GM19463 (cell line): ENCODE results near the gene CIDEC.
"Not testable (repeated sequence)": the region's sequence is repeated elsewhere in the genome, so short reads cannot be mapped to it uniquely, and the experiment has no call there.

Experiments
- ATAC-seq: cut with Tn5 transposase; IDR thresholded peaks from one replicate; pipeline ENCODE4 v1.9.1; 2021; ENCODE audit warnings: mild to moderate bottlenecking, moderate library complexity; ENCODE audit not compliant: unreplicated experiment

The CIDEC gene

GRCh38 chr3:9902372-9903237 is 22.6 kb upstream of the CIDEC start, which contains the start of gene IL17RE:
Gene IL17RE (plus strand): TSS chr3:9902848. CDS start chr3:9902933, 85 bp downstream.
- no peak for ATAC-seq

- no peak for ATAC-seq
Observed at GRCh38 chr3:9901967-9902366, 21.9 kb upstream of the CIDEC start.

- ATAC-seq = not testable (repeated sequence)
Observed at GRCh38 chr3:9900965-9901415, 20.9 kb upstream of the CIDEC start.

- ATAC-seq = no peak
Observed at GRCh38 chr3:9899289-9899791, 19.3 kb upstream of the CIDEC start.

DNA sequence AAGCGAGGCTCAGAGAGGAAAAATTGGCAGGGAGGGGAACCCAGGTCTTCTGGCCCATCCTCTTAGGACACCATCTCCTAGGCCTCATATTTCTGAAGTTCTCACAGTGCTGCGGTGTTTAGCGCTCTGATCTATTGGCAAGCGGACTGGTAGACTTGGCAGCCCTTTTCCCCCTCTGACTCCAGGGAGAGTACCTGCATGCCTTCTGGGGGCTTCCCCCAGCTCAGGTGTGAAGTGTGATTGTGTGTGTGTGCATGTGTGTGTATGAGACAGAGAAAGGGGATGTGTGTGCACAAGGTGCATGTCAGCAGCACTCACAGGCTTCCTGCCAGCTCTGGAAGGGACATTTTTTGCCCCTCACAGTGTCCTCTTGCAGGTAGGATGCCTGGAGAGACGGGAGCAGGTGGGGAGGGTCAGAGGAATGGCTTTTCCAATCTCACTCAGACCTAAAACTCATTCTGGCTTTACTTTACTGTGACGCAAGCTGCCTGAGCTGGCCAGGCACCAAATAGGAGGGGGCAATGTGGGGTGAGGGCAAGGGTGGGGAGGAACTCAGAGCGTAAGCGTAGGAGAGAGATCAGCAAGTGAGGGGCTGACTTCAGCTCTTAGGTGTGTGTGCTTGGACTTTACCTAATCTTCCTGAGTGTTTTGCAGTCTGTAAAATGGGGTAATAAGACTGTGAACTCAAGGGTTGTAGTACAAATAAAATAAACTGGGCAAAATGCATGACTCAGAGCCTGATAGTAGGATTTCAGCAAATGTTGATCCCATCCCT is 18.6 kb upstream of the CIDEC start:
- no peak for ATAC-seq

GRCh38 chr3:9897408-9898372 is 17.6 kb upstream of the CIDEC start:
- peak; percentile 60 for ATAC-seq

GRCh38 chr3:9896755-9897407 is 16.8 kb upstream of the CIDEC start:
- ATAC-seq = not testable (repeated sequence)

- ATAC-seq = not testable (repeated sequence)
Observed at GRCh38 chr3:9895715-9896114, 15.7 kb upstream of the CIDEC start.

DNA sequence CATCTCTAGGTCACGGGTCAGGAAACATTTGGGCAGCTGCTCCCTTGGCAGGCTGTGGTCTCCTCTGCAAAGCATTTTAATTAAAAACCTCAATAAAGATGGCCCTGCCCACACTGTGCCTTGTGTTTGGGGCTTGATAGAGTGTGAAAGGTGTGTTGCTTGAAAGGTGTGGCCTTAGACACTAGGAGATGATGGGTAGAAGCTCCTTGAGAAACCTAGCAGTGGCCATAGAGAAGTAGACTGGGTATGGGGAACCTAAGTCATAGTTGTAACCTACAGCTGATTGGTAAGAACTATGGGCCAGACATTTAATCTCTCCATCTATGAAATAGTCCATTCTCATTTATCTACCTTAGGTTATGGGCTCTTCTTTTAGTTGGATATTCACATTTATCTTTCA is 13.7 kb upstream of the CIDEC start:
- no peak for ATAC-seq

GRCh38 chr3:9891072-9891622 is 11.1 kb upstream of the CIDEC start:
- ATAC-seq = no peak

DNA sequence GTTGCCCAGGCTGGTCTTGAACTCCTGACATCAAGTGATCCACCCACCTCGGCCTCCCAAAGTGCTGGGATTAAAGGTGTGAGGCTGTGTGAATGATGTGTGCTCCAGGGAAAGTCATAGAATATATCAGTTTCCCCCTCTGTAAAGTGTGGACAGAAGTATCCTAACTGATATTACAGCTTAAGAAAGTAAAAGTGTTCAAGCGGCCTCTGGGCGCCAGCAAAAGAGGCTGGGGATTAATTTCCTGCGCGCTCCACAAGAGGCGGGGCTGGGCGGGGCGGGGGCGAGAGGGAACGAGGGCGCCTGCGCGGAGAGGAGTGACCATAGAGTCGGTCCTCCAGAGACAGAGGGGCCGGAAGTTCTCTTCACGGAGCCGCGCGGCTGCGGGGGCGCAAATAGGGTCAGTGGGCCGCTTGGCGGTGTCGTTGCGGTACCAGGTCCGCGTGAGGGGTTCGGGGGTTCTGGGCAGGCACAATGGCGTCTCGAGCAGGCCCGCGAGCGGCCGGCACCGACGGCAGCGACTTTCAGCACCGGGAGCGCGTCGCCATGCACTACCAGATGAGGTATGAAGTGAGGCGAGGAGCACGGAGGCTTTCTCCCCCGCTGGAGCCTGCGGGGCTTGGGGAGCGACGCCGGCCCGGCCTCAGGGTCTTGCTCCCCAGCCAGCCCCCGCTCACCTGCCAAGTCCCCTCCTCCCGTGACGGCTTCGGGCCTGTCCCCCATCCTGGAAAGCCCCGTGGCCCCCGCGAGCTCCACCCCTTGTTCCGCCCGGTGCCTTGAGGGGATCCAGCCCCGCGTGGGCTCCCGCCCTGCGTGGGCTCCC is 10.4 kb upstream of the CIDEC start, which contains the start of gene JAGN1:
Gene JAGN1, plus strand, starts transcription at position 362 of the 823 bp plus-strand sequence. Its CDS starts 113 bp downstream, at position 475.
- peak; percentile 72 for ATAC-seq

- ATAC-seq = no peak
Observed at GRCh38 chr3:9889405-9889804, 9.4 kb upstream of the CIDEC start.

DNA sequence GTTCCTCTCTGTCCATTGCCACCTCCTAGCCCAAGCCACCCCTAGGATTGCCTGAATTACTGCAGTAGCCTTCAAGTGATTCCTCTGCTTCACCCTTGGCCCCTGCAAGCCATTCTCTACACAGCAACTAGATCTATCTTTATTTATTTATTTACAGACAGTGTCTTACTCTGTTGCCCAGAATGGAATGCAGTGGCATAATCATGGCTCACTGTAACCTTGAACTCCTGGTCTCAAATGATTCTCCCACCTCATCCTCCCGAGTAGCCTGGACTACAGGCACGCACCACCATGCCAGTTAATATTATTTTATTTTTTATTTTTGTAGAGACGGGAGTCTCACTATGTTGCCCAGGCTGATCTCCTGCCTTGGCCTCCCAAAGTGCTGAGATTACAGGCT is 8.5 kb upstream of the CIDEC start:
- no peak for ATAC-seq

DNA sequence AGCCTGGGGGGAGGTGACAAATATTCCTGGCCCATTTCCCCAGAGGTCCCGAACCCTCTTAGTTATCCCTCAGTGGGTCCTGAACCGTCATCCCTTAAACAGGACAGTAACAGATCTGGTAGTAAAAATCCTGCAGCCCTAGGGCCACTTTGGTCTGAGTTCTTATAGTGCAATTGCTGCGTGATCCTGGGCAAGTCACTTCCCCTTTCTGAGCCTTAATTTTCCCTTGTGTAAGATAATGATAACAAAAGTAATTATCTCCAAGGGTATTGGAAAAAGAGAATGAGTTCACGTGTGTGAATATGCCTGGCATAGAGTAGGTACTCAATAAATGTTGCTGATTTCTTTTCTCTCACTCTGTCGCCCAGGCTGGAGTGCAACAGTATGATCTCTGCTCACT is 7.4 kb upstream of the CIDEC start:
- no peak for ATAC-seq

- ATAC-seq = no peak
Observed at GRCh38 chr3:9886328-9886727, 6.3 kb upstream of the CIDEC start.

- no peak for ATAC-seq
Observed at GRCh38 chr3:9884555-9885165, 4.6 kb upstream of the CIDEC start.

DNA sequence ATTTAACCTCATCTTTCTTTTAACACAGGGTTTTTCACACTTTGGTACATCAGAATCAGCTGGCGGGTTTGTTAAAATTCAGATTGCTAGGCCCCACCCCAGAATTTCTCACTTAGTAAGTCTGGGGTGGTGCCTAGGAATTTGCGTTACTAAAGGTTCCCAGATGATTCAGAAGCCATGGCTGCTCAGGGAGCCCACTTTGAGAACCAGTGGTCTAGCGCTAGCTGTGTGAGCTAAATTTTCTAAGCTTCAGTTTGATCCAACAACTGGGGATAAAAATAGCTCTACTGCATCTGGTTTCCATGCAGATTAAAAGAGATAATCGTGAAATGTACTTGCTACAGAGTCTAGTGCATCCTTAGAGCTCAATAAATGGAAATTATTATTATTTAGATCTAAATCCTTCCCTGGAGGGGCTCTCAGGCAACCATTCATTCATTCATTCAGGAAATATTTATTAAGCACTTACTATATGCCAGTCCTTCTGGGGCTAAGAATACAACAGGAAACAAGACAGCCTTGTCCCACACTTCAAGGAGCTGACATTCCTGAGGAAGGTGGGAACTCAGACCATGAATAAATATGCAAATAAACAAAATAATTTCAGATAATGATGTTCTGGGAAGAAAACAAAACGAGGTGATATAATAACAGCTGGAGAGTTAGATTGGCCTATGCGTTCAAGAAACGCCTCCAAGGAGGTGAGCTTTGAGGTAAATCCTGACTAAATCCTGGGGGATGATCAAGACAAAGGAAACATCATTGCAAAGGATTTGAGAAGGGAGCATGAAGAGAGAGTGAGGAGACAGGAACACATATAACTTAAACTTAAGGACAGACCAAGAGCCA is 3.9 kb upstream of the CIDEC start:
- no peak for ATAC-seq
